Measurements from ENCODE around the gene C1GALT1. TPM values are rescaled to one million over a fixed set of nuclear protein-coding genes. Genes with fewer than 3 reads are reported as not detected.

Gene C1GALT1
- total and polyA plus RNA-seq, 9 of the 15 experiments (the other 6 are each of a cell fraction or from before 2014, with no cell fraction given) = 5.0 to 33.2 (median 24.1) TPM

DNA sequence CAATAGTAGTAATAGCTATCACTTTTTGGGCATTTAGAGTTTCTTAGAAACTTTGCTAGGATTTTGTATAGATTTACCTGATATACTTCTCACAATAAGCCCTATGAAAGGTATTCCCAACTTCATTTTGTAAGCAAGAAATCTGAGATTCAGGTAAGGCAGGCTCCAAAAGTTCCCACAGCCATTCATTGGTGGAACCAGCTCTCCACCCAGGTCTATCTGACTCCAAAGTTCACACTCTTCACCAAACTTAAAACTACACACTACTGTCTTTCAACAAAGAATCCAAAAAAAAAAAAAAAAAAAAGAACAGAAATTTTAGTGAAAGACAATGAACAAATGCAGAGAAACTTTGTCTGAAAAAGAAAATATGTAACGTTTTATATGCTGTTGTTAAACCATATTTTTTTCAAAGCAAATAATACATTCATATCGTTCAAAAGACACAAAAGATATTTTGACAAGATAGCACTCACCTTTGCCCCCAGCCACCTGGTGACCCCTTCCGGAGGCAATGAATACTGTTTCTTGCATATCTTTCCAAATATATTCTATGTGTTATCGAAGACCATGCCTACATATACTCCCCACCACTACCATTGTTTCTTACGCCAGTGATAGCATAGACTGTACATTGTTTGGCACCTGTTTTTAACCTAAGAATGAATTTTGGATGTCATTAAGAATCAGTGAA is 108.2 kb downstream of the C1GALT1 start:
- H3K79me2 ChIP-seq (ENCODE audit: control insufficient read depth, insufficient read depth, low read length) = no peaks in the 10 kb centered on the region
- no TSS peak for BruUV-seq (replicated peaks)
- intact Hi-C loops (cut with micrococcal nuclease) (loop anchor here (10.0 kb wide), 1 partner anchor 186 kb away; no protein-coding TSS in a partner anchor), in situ Hi-C loops (cut with MboI) (no loop called here)
- no peaks in the 10 kb centered on the region for H3K36me3 ChIP-seq (ENCODE audit: control insufficient read depth, insufficient read depth, low read length)
- no peak for DNase-seq (ENCODE audit: extremely low read depth in 1 of 4, low spot score in 3 of 4)
- WGBS (ENCODE audit: insufficient coverage, low coverage, missing lambda C conversion rate) = 31% methylated on average over 5 of the region's 5 CpGs
- no peak overlapping the region for H3K27ac ChIP-seq (ENCODE audit: extremely low read depth, low read depth, low read length)
- H3K27me3 ChIP-seq (ENCODE audit: control insufficient read depth in 2 of 2, insufficient read depth in 2 of 2, low read length in 2 of 2) = no peaks in the 10 kb centered on the region
- H4K20me1 ChIP-seq (replicated peaks; ENCODE audit: control insufficient read depth, insufficient read depth, low read length) = no peaks in the 10 kb centered on the region
- no peaks in the 10 kb centered on the region for H3K9me3 ChIP-seq (replicated peaks; ENCODE audit: control insufficient read depth, insufficient read depth, low read depth, low read length)
- no peak overlapping the region for H3K4me2 ChIP-seq (ENCODE audit: insufficient read depth, low read length)
- H3K4me1 ChIP-seq (replicated peaks in 1 of 2; ENCODE audit: control insufficient read depth in 2 of 2, insufficient read depth in 2 of 2, low read length in 2 of 2) = peaks cover 0 to 7% of the 10 kb centered on the region in 2 experiments; a peak in 2 of 5 replicates
- no peak overlapping the region for H2AFZ ChIP-seq (ENCODE audit: low read depth, low read length)
- ATAC-seq = peak; percentile 41; the same call in 1 of the 3 replicates
- FAIRE-seq = no peak
- CTCF ChIA-PET (ENCODE audit: low intra/inter-chr PET ratio) = no interaction called here
- TF ChIP-seq, protein P1, sequence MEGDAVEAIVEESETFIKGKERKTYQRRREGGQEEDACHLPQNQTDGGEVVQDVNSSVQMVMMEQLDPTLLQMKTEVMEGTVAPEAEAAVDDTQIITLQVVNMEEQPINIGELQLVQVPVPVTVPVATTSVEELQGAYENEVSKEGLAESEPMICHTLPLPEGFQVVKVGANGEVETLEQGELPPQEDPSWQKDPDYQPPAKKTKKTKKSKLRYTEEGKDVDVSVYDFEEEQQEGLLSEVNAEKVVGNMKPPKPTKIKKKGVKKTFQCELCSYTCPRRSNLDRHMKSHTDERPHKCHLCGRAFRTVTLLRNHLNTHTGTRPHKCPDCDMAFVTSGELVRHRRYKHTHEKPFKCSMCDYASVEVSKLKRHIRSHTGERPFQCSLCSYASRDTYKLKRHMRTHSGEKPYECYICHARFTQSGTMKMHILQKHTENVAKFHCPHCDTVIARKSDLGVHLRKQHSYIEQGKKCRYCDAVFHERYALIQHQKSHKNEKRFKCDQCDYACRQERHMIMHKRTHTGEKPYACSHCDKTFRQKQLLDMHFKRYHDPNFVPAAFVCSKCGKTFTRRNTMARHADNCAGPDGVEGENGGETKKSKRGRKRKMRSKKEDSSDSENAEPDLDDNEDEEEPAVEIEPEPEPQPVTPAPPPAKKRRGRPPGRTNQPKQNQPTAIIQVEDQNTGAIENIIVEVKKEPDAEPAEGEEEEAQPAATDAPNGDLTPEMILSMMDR (IDR thresholded peaks at IDR 0.05 in 2 of 3, conservative IDR thresholded peaks at IDR 0.05 in 1 of 3; ENCODE audit: insufficient read depth in 2 of 3, low read depth in 1 of 3, low read length in 3 of 3) = peak in 2 of 3 experiments; percentile 23 to 26; a peak in 1 of 6 replicates
- TF ChIP-seq NR2C1 (IDR thresholded peaks at IDR 0.05) (peak; percentile 35; the same call in 1 of the 2 replicates), NR2C1 (tag; IDR thresholded peaks at IDR 0.05) (0 out of 2 replicates have a peak, but pooled peaks have one; percentile 19), KDM4B (IDR thresholded peaks at IDR 0.05; ENCODE audit: borderline replicate concordance in 2 of 2, low read depth in 1 of 2) (no peak)
- POLR2A ChIA-PET = no interaction called here
- no peak overlapping the region for H3K9ac ChIP-seq (ENCODE audit: insufficient read depth in 1 of 2, low read depth in 2 of 2, low read length in 2 of 2)
- no peak overlapping the region for H3K4me3 ChIP-seq
- no peaks in the 10 kb centered on the region for H3K9me1 ChIP-seq (ENCODE audit: control insufficient read depth, insufficient read depth, low read length)

Measured in K562 (cell line).